ENCODE data around the gene RESP18. TPM values are rescaled to one million over a fixed set of nuclear protein-coding genes. Genes with fewer than 3 reads are reported as not detected.

Gene RESP18
- polyA plus RNA-seq, 2 donors = not detected

- H3K4me1 ChIP-seq (ENCODE audit: control insufficient read depth in 2 of 2, insufficient read depth in 2 of 2, low read length in 1 of 2) = peaks cover 0 to 2% of the 10 kb centered on the region in 2 donors
- no peak overlapping the region for H3K27ac ChIP-seq (ENCODE audit: low read depth in 2 of 2, low read length in 1 of 2)
- peaks cover 0 to 7% of the 10 kb centered on the region in 2 donors for H3K27me3 ChIP-seq (ENCODE audit: control insufficient read depth in 1 of 2, insufficient read depth in 2 of 2, low read length in 2 of 2)
- H3K4me3 ChIP-seq (ENCODE audit: low read depth in 1 of 2, low read length in 2 of 2) = no peak overlapping the region
- no peaks in the 10 kb centered on the region for H3K36me3 ChIP-seq (ENCODE audit: control insufficient read depth in 2 of 2, insufficient read depth in 2 of 2, low read length in 1 of 2)
- H3K9me3 ChIP-seq (ENCODE audit: control insufficient read depth in 2 of 2, insufficient read depth in 1 of 2, low read depth in 1 of 2, low read length in 1 of 2) = no peaks in the 10 kb centered on the region
- 7 to 10% methylated on average over 39 to 45 of the region's 45 CpGs for WGBS, 2 donors
These were observed 24.1 kb downstream of the RESP18 start for GRCh38 chr2:219308142-219309101.

- no peak overlapping the region for H3K27ac ChIP-seq (ENCODE audit: low read depth in 2 of 2, low read length in 1 of 2)
- WGBS, 2 donors = 80 to 84% methylated on average over 1 of the region's 1 CpG
- H3K36me3 ChIP-seq (ENCODE audit: control insufficient read depth in 2 of 2, insufficient read depth in 2 of 2, low read length in 1 of 2) = no peaks in the 10 kb centered on the region
- peaks cover 0 to 2% of the 10 kb centered on the region in 2 donors for H3K4me1 ChIP-seq (ENCODE audit: control insufficient read depth in 2 of 2, insufficient read depth in 2 of 2, low read length in 1 of 2)
- peaks cover 0 to 7% of the 10 kb centered on the region in 2 donors for H3K27me3 ChIP-seq (ENCODE audit: control insufficient read depth in 1 of 2, insufficient read depth in 2 of 2, low read length in 2 of 2)
- H3K9me3 ChIP-seq (ENCODE audit: control insufficient read depth in 2 of 2, insufficient read depth in 1 of 2, low read depth in 1 of 2, low read length in 1 of 2) = no peaks in the 10 kb centered on the region
- no peak overlapping the region for H3K4me3 ChIP-seq (ENCODE audit: low read depth in 1 of 2, low read length in 2 of 2)
These were observed 26.5 kb downstream of the RESP18 start for GRCh38 chr2:219306047-219306446.

GRCh38 chr2:219304223-219304622 is 28.3 kb downstream of the RESP18 start:
- H3K27me3 ChIP-seq (ENCODE audit: control insufficient read depth in 1 of 2, insufficient read depth in 2 of 2, low read length in 2 of 2) = no peaks in the 10 kb centered on the region

GRCh38 chr2:219302412-219302968 is 30.1 kb downstream of the RESP18 start:
- peaks cover 0 to 3% of the 10 kb centered on the region in 2 donors for H3K4me1 ChIP-seq (ENCODE audit: control insufficient read depth in 2 of 2, insufficient read depth in 2 of 2, low read length in 1 of 2)
- no peak overlapping the region for H3K27ac ChIP-seq (ENCODE audit: low read depth in 2 of 2, low read length in 1 of 2)
- no peaks in the 10 kb centered on the region for H3K9me3 ChIP-seq (ENCODE audit: control insufficient read depth in 2 of 2, insufficient read depth in 1 of 2, low read depth in 1 of 2, low read length in 1 of 2)
- WGBS, 2 donors = 65 to 68% methylated on average over 11 of the region's 11 CpGs
- H3K36me3 ChIP-seq (ENCODE audit: control insufficient read depth in 2 of 2, insufficient read depth in 2 of 2, low read length in 1 of 2) = no peaks in the 10 kb centered on the region
- H3K27me3 ChIP-seq (ENCODE audit: control insufficient read depth in 1 of 2, insufficient read depth in 2 of 2, low read length in 2 of 2) = no peaks in the 10 kb centered on the region
- H3K4me3 ChIP-seq (ENCODE audit: low read depth in 1 of 2, low read length in 2 of 2) = no peak overlapping the region

More at GRCh38 chr2:219304223-219304622, 28.3 kb downstream of the RESP18 start:
- 50 to 53% methylated on average over 2 of the region's 2 CpGs for WGBS, 2 donors
- no peaks in the 10 kb centered on the region for H3K9me3 ChIP-seq (ENCODE audit: control insufficient read depth in 2 of 2, insufficient read depth in 1 of 2, low read depth in 1 of 2, low read length in 1 of 2)
- no peak overlapping the region for H3K27ac ChIP-seq (ENCODE audit: low read depth in 2 of 2, low read length in 1 of 2)
- no peaks in the 10 kb centered on the region for H3K36me3 ChIP-seq (ENCODE audit: control insufficient read depth in 2 of 2, insufficient read depth in 2 of 2, low read length in 1 of 2)
- no peak overlapping the region for H3K4me3 ChIP-seq (ENCODE audit: low read depth in 1 of 2, low read length in 2 of 2)
- peaks cover 0 to 2% of the 10 kb centered on the region in 2 donors for H3K4me1 ChIP-seq (ENCODE audit: control insufficient read depth in 2 of 2, insufficient read depth in 2 of 2, low read length in 1 of 2)

- H3K9me3 ChIP-seq (ENCODE audit: control insufficient read depth in 2 of 2, insufficient read depth in 1 of 2, low read depth in 1 of 2, low read length in 1 of 2) = no peaks in the 10 kb centered on the region
- H3K27me3 ChIP-seq (ENCODE audit: control insufficient read depth in 1 of 2, insufficient read depth in 2 of 2, low read length in 2 of 2) = no peaks in the 10 kb centered on the region
- H3K36me3 ChIP-seq (ENCODE audit: control insufficient read depth in 2 of 2, insufficient read depth in 2 of 2, low read length in 1 of 2) = no peaks in the 10 kb centered on the region
- H3K4me1 ChIP-seq (ENCODE audit: control insufficient read depth in 2 of 2, insufficient read depth in 2 of 2, low read length in 1 of 2) = peaks cover 0 to 3% of the 10 kb centered on the region in 2 donors
- 61 to 66% methylated on average over 5 of the region's 5 CpGs for WGBS, 2 donors
- no peak overlapping the region for H3K4me3 ChIP-seq (ENCODE audit: low read depth in 1 of 2, low read length in 2 of 2)
- H3K27ac ChIP-seq (ENCODE audit: low read depth in 2 of 2, low read length in 1 of 2) = no peak overlapping the region
These were observed 32.5 kb downstream of the RESP18 start for GRCh38 chr2:219300022-219300421.

GRCh38 chr2:219299372-219299760 is 33.2 kb downstream of the RESP18 start:
- no peaks in the 10 kb centered on the region for H3K27me3 ChIP-seq (ENCODE audit: control insufficient read depth in 1 of 2, insufficient read depth in 2 of 2, low read length in 2 of 2)
- WGBS, 2 donors = 74 to 75% methylated on average over 6 of the region's 6 CpGs
- no peaks in the 10 kb centered on the region for H3K9me3 ChIP-seq (ENCODE audit: control insufficient read depth in 2 of 2, insufficient read depth in 1 of 2, low read depth in 1 of 2, low read length in 1 of 2)
- H3K27ac ChIP-seq (ENCODE audit: low read depth in 2 of 2, low read length in 1 of 2) = no peak overlapping the region
- peaks cover 0 to 3% of the 10 kb centered on the region in 2 donors for H3K4me1 ChIP-seq (ENCODE audit: control insufficient read depth in 2 of 2, insufficient read depth in 2 of 2, low read length in 1 of 2)
- no peaks in the 10 kb centered on the region for H3K36me3 ChIP-seq (ENCODE audit: control insufficient read depth in 2 of 2, insufficient read depth in 2 of 2, low read length in 1 of 2)
- no peak overlapping the region for H3K4me3 ChIP-seq (ENCODE audit: low read depth in 1 of 2, low read length in 2 of 2)

- no peaks in the 10 kb centered on the region for H3K9me3 ChIP-seq (ENCODE audit: control insufficient read depth in 2 of 2, insufficient read depth in 1 of 2, low read depth in 1 of 2, low read length in 1 of 2)
- H3K4me3 ChIP-seq (ENCODE audit: low read depth in 1 of 2, low read length in 2 of 2) = no peak overlapping the region
- no peaks in the 10 kb centered on the region for H3K27me3 ChIP-seq (ENCODE audit: control insufficient read depth in 1 of 2, insufficient read depth in 2 of 2, low read length in 2 of 2)
- H3K36me3 ChIP-seq (ENCODE audit: control insufficient read depth in 2 of 2, insufficient read depth in 2 of 2, low read length in 1 of 2) = no peaks in the 10 kb centered on the region
- peaks cover 0 to 3% of the 10 kb centered on the region in 2 donors for H3K4me1 ChIP-seq (ENCODE audit: control insufficient read depth in 2 of 2, insufficient read depth in 2 of 2, low read length in 1 of 2)
- 16 to 20% methylated on average over 15 of the region's 15 CpGs for WGBS, 2 donors
- H3K27ac ChIP-seq (ENCODE audit: low read depth in 2 of 2, low read length in 1 of 2) = no peak overlapping the region
These were observed 33.7 kb downstream of the RESP18 start for GRCh38 chr2:219298759-219299371.

GRCh38 chr2:219297766-219298456 is 34.6 kb downstream of the RESP18 start:
- no peaks in the 10 kb centered on the region for H3K9me3 ChIP-seq (ENCODE audit: control insufficient read depth in 2 of 2, insufficient read depth in 1 of 2, low read depth in 1 of 2, low read length in 1 of 2)
- 80 to 82% methylated on average over 14 of the region's 14 CpGs for WGBS, 2 donors
- H3K27me3 ChIP-seq (ENCODE audit: control insufficient read depth in 1 of 2, insufficient read depth in 2 of 2, low read length in 2 of 2) = no peaks in the 10 kb centered on the region

More at GRCh38 chr2:219297766-219298456, 34.6 kb downstream of the RESP18 start:
- H3K4me3 ChIP-seq (ENCODE audit: low read depth in 1 of 2, low read length in 2 of 2) = no peak overlapping the region
- H3K36me3 ChIP-seq (ENCODE audit: control insufficient read depth in 2 of 2, insufficient read depth in 2 of 2, low read length in 1 of 2) = no peaks in the 10 kb centered on the region
- H3K4me1 ChIP-seq (ENCODE audit: control insufficient read depth in 2 of 2, insufficient read depth in 2 of 2, low read length in 1 of 2) = peaks cover 0 to 3% of the 10 kb centered on the region in 2 donors
- no peak overlapping the region for H3K27ac ChIP-seq (ENCODE audit: low read depth in 2 of 2, low read length in 1 of 2)

All from esophagus (tissue), 2 donors.